Measurements from ENCODE around the gene TMEM40. TPM values are rescaled to one million over a fixed set of nuclear protein-coding genes. Genes with fewer than 3 reads are reported as not detected.

TMEM40 gene
- total and polyA plus RNA-seq, 9 of the 15 experiments (the other 6 are each of a cell fraction or from before 2014, with no cell fraction given), result 0.11 to 0.31 (median 0.14) TPM; not detected in 6

Other genes with a start within 250 kb of the TMEM40 start
- gene MKRN2OS, start 213.8 kb downstream of the TMEM40 start, total RNA-seq (2014; rRNA removed), result not detected in 2 replicates
- gene MKRN2OS, start 213.8 kb downstream of the TMEM40 start, total RNA-seq (2014; rRNA removed; fragmentation: Illumina TruSeq; extraction: Trizol), result not detected in 2 replicates
- gene MKRN2OS, start 213.8 kb downstream of the TMEM40 start, total RNA-seq (2015; rRNA removed; fragmentation: Illumina TruSeq; extraction: Trizol), result not detected in 2 replicates
- gene MKRN2OS, start 213.8 kb downstream of the TMEM40 start, total RNA-seq (2021), result 0.27 TPM in 1 of 2 replicates, not detected in the other
- gene MKRN2OS, start 213.8 kb downstream of the TMEM40 start, polyA plus RNA-seq (2011; rRNA removed), result 0.17 TPM in 1 of 2 replicates, not detected in the other
- not detected in 2 replicates for gene MKRN2OS, start 213.8 kb downstream of the TMEM40 start, polyA plus RNA-seq (2014; fragmentation: Illumina TruSeq; extraction: Trizol)
- gene MKRN2OS, start 213.8 kb downstream of the TMEM40 start, polyA plus RNA-seq (2014; fragmentation: Nextera tagmentation; extraction: Ambion mirVana), result under 1 TPM in 1 of 2 experiments, not detected in 1; 0.11 TPM
- not detected in 2 replicates for gene MKRN2OS, start 213.8 kb downstream of the TMEM40 start, polyA plus RNA-seq (2014; rRNA removed)
- gene MKRN2, start 202.2 kb downstream of the TMEM40 start, total RNA-seq (2014; rRNA removed), result 41.4 and 42.9 TPM in 2 replicates
- gene MKRN2, start 202.2 kb downstream of the TMEM40 start, total RNA-seq (2014; rRNA removed; fragmentation: Illumina TruSeq; extraction: Trizol), result 37.7 and 40.0 TPM in 2 replicates
- gene MKRN2, start 202.2 kb downstream of the TMEM40 start, total RNA-seq (2015; rRNA removed; fragmentation: Illumina TruSeq; extraction: Trizol), result 32.9 and 35.3 TPM in 2 replicates
- gene MKRN2, start 202.2 kb downstream of the TMEM40 start, total RNA-seq (2021), result 45.5 and 50.1 TPM in 2 replicates
- 63.2 and 65.6 TPM in 2 replicates for gene MKRN2, start 202.2 kb downstream of the TMEM40 start, polyA plus RNA-seq (2011; rRNA removed)
- gene MKRN2, start 202.2 kb downstream of the TMEM40 start, polyA plus RNA-seq (2014; fragmentation: Illumina TruSeq; extraction: Trizol), result 44.1 and 45.3 TPM in 2 replicates
- 10 to 100 TPM; 29.4 to 46.0 TPM for gene MKRN2, start 202.2 kb downstream of the TMEM40 start, polyA plus RNA-seq (2014; fragmentation: Nextera tagmentation; extraction: Ambion mirVana)
- gene MKRN2, start 202.2 kb downstream of the TMEM40 start, polyA plus RNA-seq (2014; rRNA removed), result 42.9 and 51.3 TPM in 2 replicates
- gene RAF1, start 95.1 kb downstream of the TMEM40 start, total RNA-seq (2014; rRNA removed), result 74.5 and 104 TPM in 2 replicates
- gene RAF1, start 95.1 kb downstream of the TMEM40 start, total RNA-seq (2014; rRNA removed; fragmentation: Illumina TruSeq; extraction: Trizol), result 91.4 and 95.2 TPM in 2 replicates
- gene RAF1, start 95.1 kb downstream of the TMEM40 start, total RNA-seq (2015; rRNA removed; fragmentation: Illumina TruSeq; extraction: Trizol), result 92.6 and 97.5 TPM in 2 replicates
- gene RAF1, start 95.1 kb downstream of the TMEM40 start, total RNA-seq (2021), result 78.3 and 83.2 TPM in 2 replicates
- 155 and 183 TPM in 2 replicates for gene RAF1, start 95.1 kb downstream of the TMEM40 start, polyA plus RNA-seq (2011; rRNA removed)
- gene RAF1, start 95.1 kb downstream of the TMEM40 start, polyA plus RNA-seq (2014; fragmentation: Illumina TruSeq; extraction: Trizol), result 95.5 and 106 TPM in 2 replicates
- 10 to 100 TPM; 28.0 to 32.3 TPM for gene RAF1, start 95.1 kb downstream of the TMEM40 start, polyA plus RNA-seq (2014; fragmentation: Nextera tagmentation; extraction: Ambion mirVana)
- 85.6 and 96.8 TPM in 2 replicates for gene RAF1, start 95.1 kb downstream of the TMEM40 start, polyA plus RNA-seq (2014; rRNA removed)
- 6.4 and 7.8 TPM in 2 replicates for gene CAND2, start 37.4 kb upstream of the TMEM40 start, total RNA-seq (2014; rRNA removed)
- gene CAND2, start 37.4 kb upstream of the TMEM40 start, total RNA-seq (2014; rRNA removed; fragmentation: Illumina TruSeq; extraction: Trizol), result 2.5 and 3.1 TPM in 2 replicates
- 4.3 and 4.9 TPM in 2 replicates for gene CAND2, start 37.4 kb upstream of the TMEM40 start, total RNA-seq (2015; rRNA removed; fragmentation: Illumina TruSeq; extraction: Trizol)
- gene CAND2, start 37.4 kb upstream of the TMEM40 start, total RNA-seq (2021), result 14.2 and 14.9 TPM in 2 replicates
- 4.6 and 5.0 TPM in 2 replicates for gene CAND2, start 37.4 kb upstream of the TMEM40 start, polyA plus RNA-seq (2011; rRNA removed)
- gene CAND2, start 37.4 kb upstream of the TMEM40 start, polyA plus RNA-seq (2014; fragmentation: Illumina TruSeq; extraction: Trizol), result 4.2 and 6.5 TPM in 2 replicates
- 1 to 10 TPM in 1 of 2 experiments, under 1 TPM in 1; 0.91 to 1.4 TPM for gene CAND2, start 37.4 kb upstream of the TMEM40 start, polyA plus RNA-seq (2014; fragmentation: Nextera tagmentation; extraction: Ambion mirVana)
- 7.6 and 7.7 TPM in 2 replicates for gene CAND2, start 37.4 kb upstream of the TMEM40 start, polyA plus RNA-seq (2014; rRNA removed)
- gene RPL32, start 82.3 kb upstream of the TMEM40 start, total RNA-seq (2014; rRNA removed), result 3,132 and 3,347 TPM in 2 replicates
- gene RPL32, start 82.3 kb upstream of the TMEM40 start, total RNA-seq (2014; rRNA removed; fragmentation: Illumina TruSeq; extraction: Trizol), result 4,513 and 4,632 TPM in 2 replicates
- gene RPL32, start 82.3 kb upstream of the TMEM40 start, total RNA-seq (2015; rRNA removed; fragmentation: Illumina TruSeq; extraction: Trizol), result 4,527 and 4,779 TPM in 2 replicates
- gene RPL32, start 82.3 kb upstream of the TMEM40 start, total RNA-seq (2021), result 2,738 and 3,009 TPM in 2 replicates
- 4,861 and 5,231 TPM in 2 replicates for gene RPL32, start 82.3 kb upstream of the TMEM40 start, polyA plus RNA-seq (2011; rRNA removed)
- gene RPL32, start 82.3 kb upstream of the TMEM40 start, polyA plus RNA-seq (2014; fragmentation: Illumina TruSeq; extraction: Trizol), result 5,815 and 6,200 TPM in 2 replicates
- gene RPL32, start 82.3 kb upstream of the TMEM40 start, polyA plus RNA-seq (2014; fragmentation: Nextera tagmentation; extraction: Ambion mirVana), result 1,000 to 10,000 TPM; 3,469 to 4,286 TPM
- gene RPL32, start 82.3 kb upstream of the TMEM40 start, polyA plus RNA-seq (2014; rRNA removed), result 4,142 and 5,104 TPM in 2 replicates